ENCODE measurements around the gene HS6ST1.
"Not testable (repeated sequence)": the region's sequence is repeated elsewhere in the genome, so short reads cannot be mapped to it uniquely, and the experiment has no call there.

The HS6ST1 gene

DNA sequence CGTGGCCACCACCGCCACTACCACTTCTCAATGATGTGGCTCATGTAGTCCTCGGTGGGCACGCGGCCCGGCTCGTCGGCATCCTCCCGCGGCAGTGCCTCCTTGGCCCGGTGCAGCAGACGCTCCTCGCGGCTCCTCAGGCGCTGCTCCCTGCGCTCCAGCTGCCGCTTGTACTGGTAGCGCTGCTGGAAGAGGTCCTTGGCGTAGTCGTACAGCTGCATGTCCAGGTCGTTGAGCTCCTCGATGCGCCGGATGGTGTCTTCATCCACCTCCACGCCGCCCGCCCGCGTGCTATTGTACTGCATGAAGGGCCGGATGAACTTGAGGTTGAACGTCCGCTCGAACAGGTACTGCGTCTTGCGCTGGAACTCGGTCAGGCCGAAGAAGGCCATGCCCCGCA lies 50.5 kb downstream of the HS6ST1 start:
- not testable (repeated sequence) for H3K27me3 ChIP-seq (ENCODE audit: control insufficient read depth, insufficient read depth, low read length, poor library complexity, severe bottlenecking); H3K27ac ChIP-seq (ENCODE audit: insufficient read depth, low read depth, low read length, poor library complexity, severe bottlenecking); H3K4me1 ChIP-seq (ENCODE audit: control insufficient read depth, insufficient read depth, low read length); H3K4me3 ChIP-seq (ENCODE audit: insufficient read depth, low read depth, low read length); H3K9me3 ChIP-seq (ENCODE audit: control insufficient read depth, low read length); H3K36me3 ChIP-seq (ENCODE audit: control insufficient read depth, insufficient read depth, low read length)
- WGBS, 2 experiments: 95 to 98% methylated on average over 29 to 30 of the region's 38 CpGs

GRCh38 chr2:128267649-128268048 lies 51.0 kb downstream of the HS6ST1 start:
- H3K9me3 ChIP-seq (ENCODE audit: control insufficient read depth, low read length); H3K27ac ChIP-seq (ENCODE audit: insufficient read depth, low read depth, low read length, poor library complexity, severe bottlenecking); H3K27me3 ChIP-seq (ENCODE audit: control insufficient read depth, insufficient read depth, low read length, poor library complexity, severe bottlenecking); H3K36me3 ChIP-seq (ENCODE audit: control insufficient read depth, insufficient read depth, low read length); H3K4me1 ChIP-seq (ENCODE audit: control insufficient read depth, insufficient read depth, low read length); H3K4me3 ChIP-seq (ENCODE audit: insufficient read depth, low read depth, low read length): not testable (repeated sequence)
- WGBS, 2 experiments: 95 to 96% methylated on average over 11 of the region's 11 CpGs

- not testable (repeated sequence) for H3K4me1 ChIP-seq (ENCODE audit: control insufficient read depth, insufficient read depth, low read length); H3K27ac ChIP-seq (ENCODE audit: insufficient read depth, low read depth, low read length, poor library complexity, severe bottlenecking); H3K9me3 ChIP-seq (ENCODE audit: control insufficient read depth, low read length); H3K36me3 ChIP-seq (ENCODE audit: control insufficient read depth, insufficient read depth, low read length); H3K27me3 ChIP-seq (ENCODE audit: control insufficient read depth, insufficient read depth, low read length, poor library complexity, severe bottlenecking); H3K4me3 ChIP-seq (ENCODE audit: insufficient read depth, low read depth, low read length)
- WGBS, 2 experiments: 91% methylated on average over 6 of the region's 9 CpGs
These were observed 51.5 kb downstream of the HS6ST1 start for GRCh38 chr2:128267197-128267596.

GRCh38 chr2:128266463-128266862 lies 52.2 kb downstream of the HS6ST1 start:
- 92% methylated on average over 8 of the region's 8 CpGs for whole genome bisulfite sequencing, 2 experiments

DNA sequence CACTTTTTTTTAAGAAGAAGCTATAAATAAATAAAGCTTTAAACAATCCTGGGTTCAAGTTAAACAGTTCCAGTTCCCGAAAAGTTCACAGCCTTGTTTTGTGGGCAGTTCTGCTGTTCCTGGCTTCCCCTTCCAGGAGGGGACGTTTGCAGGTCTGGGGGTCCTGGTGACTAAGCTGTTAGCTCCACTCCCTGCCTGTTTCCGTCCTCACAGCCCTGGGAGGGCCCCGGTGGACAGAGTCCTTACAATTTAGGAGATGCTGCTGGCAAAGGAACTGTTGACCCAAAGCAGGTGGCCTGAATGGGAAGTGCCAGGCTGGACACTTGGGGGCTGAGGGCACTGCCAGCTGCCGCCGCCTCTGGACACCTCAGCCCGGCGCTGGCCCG lies 53.1 kb downstream of the HS6ST1 start:
- H3K9me3 ChIP-seq (ENCODE audit: control insufficient read depth, low read length); H3K27ac ChIP-seq (ENCODE audit: insufficient read depth, low read depth, low read length, poor library complexity, severe bottlenecking); H3K36me3 ChIP-seq (ENCODE audit: control insufficient read depth, insufficient read depth, low read length); H3K27me3 ChIP-seq (ENCODE audit: control insufficient read depth, insufficient read depth, low read length, poor library complexity, severe bottlenecking); H3K4me3 ChIP-seq (ENCODE audit: insufficient read depth, low read depth, low read length): not testable (repeated sequence)
- whole genome bisulfite sequencing, 2 experiments: 92 to 97% methylated on average over 3 of the region's 9 CpGs
- H3K4me1 ChIP-seq (ENCODE audit: control insufficient read depth, insufficient read depth, low read length): peaks cover 15% of the 10 kb centered on the region

More at GRCh38 chr2:128266463-128266862, 52.2 kb downstream of the HS6ST1 start:
- H3K9me3 ChIP-seq (ENCODE audit: control insufficient read depth, low read length); H3K4me3 ChIP-seq (ENCODE audit: insufficient read depth, low read depth, low read length); H3K27me3 ChIP-seq (ENCODE audit: control insufficient read depth, insufficient read depth, low read length, poor library complexity, severe bottlenecking); H3K4me1 ChIP-seq (ENCODE audit: control insufficient read depth, insufficient read depth, low read length); H3K36me3 ChIP-seq (ENCODE audit: control insufficient read depth, insufficient read depth, low read length); H3K27ac ChIP-seq (ENCODE audit: insufficient read depth, low read depth, low read length, poor library complexity, severe bottlenecking): not testable (repeated sequence)

DNA sequence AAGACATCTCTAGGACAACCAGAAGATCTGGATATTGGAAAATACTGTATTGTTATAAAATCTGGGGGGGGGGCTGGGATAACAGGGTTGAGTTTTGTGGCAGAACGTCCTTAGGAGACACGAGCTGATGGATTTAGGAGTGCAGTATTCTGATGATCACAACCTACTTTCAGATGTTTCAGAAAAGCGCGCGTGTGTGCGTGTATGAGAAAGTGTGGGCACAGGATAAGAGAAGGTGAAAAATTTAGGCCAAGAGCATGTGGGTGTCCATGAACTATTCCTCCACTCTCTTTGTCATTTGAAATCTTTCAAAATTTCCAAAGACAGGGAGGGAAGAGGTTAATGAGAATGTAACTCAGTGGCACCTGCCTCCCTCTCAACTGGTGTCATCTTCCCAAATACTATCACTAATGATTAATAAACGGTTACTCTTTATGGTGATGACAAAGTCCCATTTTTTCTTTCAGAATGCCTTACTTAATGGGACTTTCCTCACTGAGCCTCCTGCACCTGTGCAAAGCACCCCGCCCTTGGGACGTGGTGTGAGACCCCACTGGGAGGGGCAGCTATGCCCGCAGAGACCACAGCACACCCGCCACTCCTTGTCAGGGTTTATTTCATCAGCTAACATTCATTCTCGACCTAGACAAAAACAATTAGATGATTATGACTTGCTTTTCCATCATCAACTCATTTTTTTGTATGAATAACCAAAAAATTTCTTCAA lies 53.6 kb downstream of the HS6ST1 start:
- Histone ChIP-seq H3K4me3 (ENCODE audit: insufficient read depth, low read depth, low read length) (no peak overlapping the region), H3K4me1 (ENCODE audit: control insufficient read depth, insufficient read depth, low read length) (peaks cover 16% of the 10 kb centered on the region), H3K27ac (ENCODE audit: insufficient read depth, low read depth, low read length, poor library complexity, severe bottlenecking) (no peak overlapping the region), H3K27me3 (ENCODE audit: control insufficient read depth, insufficient read depth, low read length, poor library complexity, severe bottlenecking) (no peaks in the 10 kb centered on the region), H3K9me3 (ENCODE audit: control insufficient read depth, low read length) (no peaks in the 10 kb centered on the region), H3K36me3 (ENCODE audit: control insufficient read depth, insufficient read depth, low read length) (no peaks in the 10 kb centered on the region)
- 93% methylated on average over 12 of the region's 12 CpGs for WGBS, 2 experiments

GRCh38 chr2:128263902-128264331 lies 54.8 kb downstream of the HS6ST1 start:
- Histone ChIP-seq H3K27ac (ENCODE audit: insufficient read depth, low read depth, low read length, poor library complexity, severe bottlenecking) (no peak overlapping the region), H3K36me3 (ENCODE audit: control insufficient read depth, insufficient read depth, low read length) (no peaks in the 10 kb centered on the region), H3K4me1 (ENCODE audit: control insufficient read depth, insufficient read depth, low read length) (peaks cover 16% of the 10 kb centered on the region), H3K4me3 (ENCODE audit: insufficient read depth, low read depth, low read length) (no peak overlapping the region), H3K27me3 (ENCODE audit: control insufficient read depth, insufficient read depth, low read length, poor library complexity, severe bottlenecking) (no peaks in the 10 kb centered on the region), H3K9me3 (ENCODE audit: control insufficient read depth, low read length) (no peaks in the 10 kb centered on the region)
- WGBS, 2 experiments: 93 to 94% methylated on average over 9 of the region's 9 CpGs

DNA sequence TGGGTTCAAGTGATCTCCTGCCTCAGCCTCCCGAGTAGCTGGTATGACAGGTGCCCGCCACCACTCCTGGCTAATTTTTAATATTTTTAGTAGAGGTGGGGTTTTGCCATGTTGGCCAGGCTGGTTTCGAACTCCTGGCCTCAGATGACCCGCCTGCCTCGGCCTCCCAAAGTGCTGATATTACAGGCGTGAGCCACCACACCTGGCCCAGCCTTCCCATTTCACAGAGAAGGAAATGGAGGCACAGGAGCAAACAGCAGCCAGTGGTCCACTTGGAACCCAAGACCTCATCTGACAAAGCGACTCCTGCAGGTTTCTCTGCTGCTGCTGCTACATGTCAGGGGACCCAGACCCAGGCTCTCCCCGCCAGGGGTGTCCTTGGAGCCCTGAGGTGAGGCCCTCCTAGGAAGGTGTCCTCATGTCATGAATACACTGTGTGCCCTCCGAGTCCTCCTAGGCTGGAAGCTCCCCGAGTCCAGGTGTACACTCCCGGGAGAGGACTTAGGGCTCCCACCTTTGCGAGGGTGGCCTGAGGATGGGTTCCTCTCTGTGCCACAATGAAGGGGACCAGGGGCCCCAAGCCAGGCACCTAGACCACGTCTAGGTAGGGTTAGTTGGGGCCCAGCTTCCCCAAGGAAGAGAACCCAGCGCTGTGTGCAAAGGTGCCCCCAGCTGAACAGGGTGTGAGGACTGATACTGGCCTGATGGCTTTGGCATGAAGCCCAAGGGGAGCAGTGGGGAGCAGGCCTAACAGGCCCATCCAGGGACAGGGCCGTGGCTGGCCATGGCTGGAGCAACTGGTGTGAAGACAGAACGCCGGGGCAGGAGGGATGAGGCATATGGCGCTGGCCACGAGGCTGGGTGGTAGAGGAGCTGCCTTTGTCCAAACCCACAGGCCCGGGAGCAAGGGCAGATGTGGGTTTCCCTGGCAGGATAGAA lies 56.1 kb downstream of the HS6ST1 start:
- H3K4me1 ChIP-seq (ENCODE audit: control insufficient read depth, insufficient read depth, low read length): peaks cover 16% of the 10 kb centered on the region
- no peak overlapping the region for H3K4me3 ChIP-seq (ENCODE audit: insufficient read depth, low read depth, low read length)
- H3K36me3 ChIP-seq (ENCODE audit: control insufficient read depth, insufficient read depth, low read length): no peaks in the 10 kb centered on the region
- H3K27ac ChIP-seq (ENCODE audit: insufficient read depth, low read depth, low read length, poor library complexity, severe bottlenecking): no peak overlapping the region
- H3K27me3 ChIP-seq (ENCODE audit: control insufficient read depth, insufficient read depth, low read length, poor library complexity, severe bottlenecking): no peaks in the 10 kb centered on the region
- 94 to 95% methylated on average over 20 of the region's 20 CpGs for WGBS, 2 experiments
- H3K9me3 ChIP-seq (ENCODE audit: control insufficient read depth, low read length): no peaks in the 10 kb centered on the region

DNA sequence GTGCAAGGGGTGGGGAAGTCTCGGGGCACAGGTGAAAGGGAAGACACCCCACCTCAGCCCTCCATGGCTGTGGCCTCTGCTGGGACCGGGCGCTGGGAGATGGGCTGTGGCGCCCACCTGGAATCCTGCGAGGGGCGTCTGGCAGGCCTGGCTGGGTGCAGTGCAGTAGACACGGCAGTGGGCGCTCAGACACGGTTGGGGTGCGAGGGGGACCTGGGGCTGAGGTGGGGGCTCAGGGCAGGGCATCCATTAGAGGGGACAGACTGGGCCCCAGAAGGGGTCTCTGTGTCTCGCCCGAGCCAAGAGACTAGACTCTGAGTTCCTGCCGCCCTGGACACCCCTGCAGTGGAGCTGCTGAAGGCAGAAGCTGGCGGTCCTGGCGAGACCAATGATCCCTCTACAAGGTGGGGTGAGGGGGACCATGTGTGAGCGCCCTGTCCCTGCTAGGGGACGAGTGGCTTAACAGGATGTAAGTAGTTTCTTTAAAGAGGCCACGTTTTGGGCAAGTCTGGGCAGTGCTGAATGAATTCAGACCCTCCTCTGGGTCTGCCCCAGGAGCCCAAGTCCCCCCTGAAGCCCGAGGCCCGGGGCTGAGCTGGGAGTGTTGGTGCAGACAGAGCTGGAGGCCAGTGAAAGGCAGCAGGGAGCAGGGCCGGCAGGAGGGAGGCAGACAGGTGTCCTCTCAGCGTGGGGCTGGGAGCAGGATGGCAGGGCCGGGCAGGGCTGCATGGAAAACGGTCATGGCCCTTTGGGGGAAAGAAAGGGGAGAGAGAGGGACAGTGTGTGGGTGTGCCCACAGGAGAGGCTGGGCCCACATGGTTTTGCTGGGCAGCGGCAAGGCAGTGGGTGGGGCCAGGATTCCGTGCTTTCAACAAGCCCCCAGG lies 57.2 kb downstream of the HS6ST1 start:
- Histone ChIP-seq H3K4me1 (ENCODE audit: control insufficient read depth, insufficient read depth, low read length) (peaks cover 16% of the 10 kb centered on the region), H3K27ac (ENCODE audit: insufficient read depth, low read depth, low read length, poor library complexity, severe bottlenecking) (peak overlapping the region; percentile 93), H3K4me3 (ENCODE audit: insufficient read depth, low read depth, low read length) (no peak overlapping the region), H3K36me3 (ENCODE audit: control insufficient read depth, insufficient read depth, low read length) (no peaks in the 10 kb centered on the region), H3K9me3 (ENCODE audit: control insufficient read depth, low read length) (no peaks in the 10 kb centered on the region), H3K27me3 (ENCODE audit: control insufficient read depth, insufficient read depth, low read length, poor library complexity, severe bottlenecking) (no peaks in the 10 kb centered on the region)
- 57 to 58% methylated on average over 26 of the region's 26 CpGs for WGBS, 2 experiments

Data from ectodermal cell (in vitro differentiated cells).